ENCODE data around the gene PTS. TPM values are rescaled to one million over a fixed set of nuclear protein-coding genes. Genes with fewer than 3 reads are reported as not detected.
"Not testable (repeated sequence)": the region's sequence is repeated elsewhere in the genome, so short reads cannot be mapped to it uniquely, and the experiment has no call there.

Gene PTS
- total and polyA plus RNA-seq, 12 donors = 22.5 to 75.0 (median 27.7) TPM

- Histone ChIP-seq H3K4me3 (no peak overlapping the region), H3K9me3 (no peaks in the 10 kb centered on the region), H3K4me1 (peaks cover 0 to 26% (median 7%) of the 10 kb centered on the region in 9 donors), H3K27me3 (no peaks in the 10 kb centered on the region), H3K36me3 (no peaks in the 10 kb centered on the region), H3K27ac (peak overlapping the region in 5 of 10 donors; percentile 4 to 78 (median 34))
- no peak for TF ChIP-seq CTCF (IDR thresholded peaks at IDR 0.05)
- intact Hi-C loops (cut with DNase I) = loop anchor here in 3 of 10 donors (5.0 to 10.0 kb wide), 3 partner anchors 62 to 67 kb away; no protein-coding TSS in a partner anchor
- no peak for DNase-seq
- ATAC-seq = peak in 2 of 8 donors; percentile 22 to 23
These were observed 46.6 kb upstream of the PTS start for GRCh38 chr11:112179601-112180000.

DNA sequence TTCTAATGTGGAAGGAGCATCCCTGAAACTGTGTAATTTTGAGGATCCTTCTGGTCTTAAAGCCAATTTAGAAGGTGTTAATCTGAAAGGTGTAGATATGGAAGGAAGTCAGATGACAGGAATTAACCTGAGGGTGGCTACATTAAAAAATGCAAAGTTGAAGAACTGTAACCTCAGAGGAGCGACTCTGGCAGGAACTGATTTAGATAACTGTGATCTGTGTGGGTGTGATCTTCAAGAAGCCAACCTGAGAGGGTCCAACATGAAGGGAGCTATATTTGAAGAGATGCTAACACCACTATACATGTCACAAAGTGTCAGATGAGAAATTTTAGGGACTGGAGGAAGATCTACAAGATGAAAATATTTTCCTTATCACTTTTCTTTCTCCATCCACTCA, 43.4 kb upstream of the PTS start:
- 63 to 70% methylated on average over 1 of the region's 1 CpG for WGBS, 2 donors

DNA sequence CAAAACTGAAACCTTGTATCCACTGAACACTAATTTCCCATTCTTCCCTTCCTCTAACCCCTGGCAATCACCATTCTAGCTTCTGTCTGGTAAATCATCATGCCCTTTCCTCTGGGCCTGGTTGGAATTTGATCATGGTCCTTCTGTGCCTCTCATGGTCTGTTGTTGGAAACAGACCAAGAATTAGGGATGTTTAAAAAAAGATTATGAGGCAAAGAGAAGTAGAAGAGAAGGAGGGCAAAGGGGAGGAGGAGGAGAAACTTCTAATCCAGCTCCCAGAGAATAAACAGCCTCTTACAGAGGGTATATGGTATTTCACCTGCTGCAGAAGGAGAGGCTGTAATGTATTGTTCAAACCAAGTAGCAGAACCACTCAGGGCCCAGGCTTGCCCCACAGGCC, 40.3 kb upstream of the PTS start:
- peak overlapping the region; percentile 41 to 86 (median 80) for H3K27ac ChIP-seq
- peaks cover 0 to 28% (median 0%) of the 10 kb centered on the region in 9 donors for H3K4me1 ChIP-seq
- no peaks in the 10 kb centered on the region for H3K36me3 ChIP-seq
- no peaks in the 10 kb centered on the region for H3K27me3 ChIP-seq
- intact Hi-C loops (cut with DNase I) = no loop called here
- no peak for TF ChIP-seq CTCF (IDR thresholded peaks at IDR 0.05)
- no peak for DNase-seq
- no peak overlapping the region for H3K4me3 ChIP-seq
- no peaks in the 10 kb centered on the region for H3K9me3 ChIP-seq
- peak; percentile 34 to 88 (median 73) for ATAC-seq

More for the DNA sequence above, 43.4 kb upstream of the PTS start:
- no peak for DNase-seq
- Histone ChIP-seq H3K4me3 (no peak overlapping the region), H3K27ac (no peak overlapping the region), H3K27me3 (no peaks in the 10 kb centered on the region), H3K36me3 (no peaks in the 10 kb centered on the region), H3K9me3 (no peaks in the 10 kb centered on the region), H3K4me1 (peaks cover 0 to 31% (median 5%) of the 10 kb centered on the region in 9 donors)
- ATAC-seq = no peak
- TF ChIP-seq CTCF (IDR thresholded peaks at IDR 0.05) = no peak
- intact Hi-C loops (cut with DNase I) = no loop called here

- Histone ChIP-seq H3K9me3 (no peaks in the 10 kb centered on the region), H3K4me1 (peaks cover 0 to 28% (median 0%) of the 10 kb centered on the region in 9 donors), H3K4me3 (no peak overlapping the region), H3K36me3 (no peaks in the 10 kb centered on the region), H3K27ac (peak overlapping the region; percentile 41 to 86 (median 80)), H3K27me3 (no peaks in the 10 kb centered on the region)
- TF ChIP-seq CTCF (IDR thresholded peaks at IDR 0.05) = no peak
- no peak for DNase-seq
- peak in 6 of 8 donors; percentile 29 to 66 (median 47) for ATAC-seq
- intact Hi-C loops (cut with DNase I) = no loop called here
These were observed 39.9 kb upstream of the PTS start for GRCh38 chr11:112186304-112186703.

- H3K4me1 ChIP-seq; H3K27ac ChIP-seq; intact Hi-C loops (cut with DNase I); H3K9me3 ChIP-seq; H3K27me3 ChIP-seq; DNase-seq; H3K4me3 ChIP-seq; ATAC-seq: not testable (repeated sequence)
- H3K36me3 ChIP-seq = peaks cover 0 to 43% (median 0%) of the 10 kb centered on the region in 9 donors
- 82 to 84% methylated on average over 11 of the region's 11 CpGs for WGBS, 2 donors
These were observed 31.1 kb upstream of the PTS start for GRCh38 chr11:112195113-112195512.

Data from heart right ventricle (tissue), 16 donors.